Measurements from ENCODE around the gene MCM3.

DNA sequence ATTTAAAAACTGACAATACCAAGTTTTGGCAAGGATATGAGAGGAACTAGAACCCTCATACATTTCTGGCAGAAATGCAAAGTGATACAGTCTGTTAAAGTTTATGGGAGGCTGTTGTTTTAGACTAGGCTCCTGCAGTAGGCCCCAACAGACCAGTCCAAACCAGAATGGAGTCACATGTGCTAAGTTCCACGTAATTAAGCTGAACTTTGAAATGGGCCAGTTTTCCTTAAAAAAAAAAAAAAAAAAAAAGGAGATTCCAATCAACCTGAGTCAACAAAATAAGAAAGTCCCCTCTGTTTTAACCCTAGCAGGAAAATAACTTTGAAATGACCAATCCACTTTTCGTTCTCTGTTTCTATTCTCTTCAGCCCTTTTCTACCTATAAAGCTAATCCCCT is 66.8 kb downstream of the MCM3 start:
- TF ChIP-seq, protein P1, sequence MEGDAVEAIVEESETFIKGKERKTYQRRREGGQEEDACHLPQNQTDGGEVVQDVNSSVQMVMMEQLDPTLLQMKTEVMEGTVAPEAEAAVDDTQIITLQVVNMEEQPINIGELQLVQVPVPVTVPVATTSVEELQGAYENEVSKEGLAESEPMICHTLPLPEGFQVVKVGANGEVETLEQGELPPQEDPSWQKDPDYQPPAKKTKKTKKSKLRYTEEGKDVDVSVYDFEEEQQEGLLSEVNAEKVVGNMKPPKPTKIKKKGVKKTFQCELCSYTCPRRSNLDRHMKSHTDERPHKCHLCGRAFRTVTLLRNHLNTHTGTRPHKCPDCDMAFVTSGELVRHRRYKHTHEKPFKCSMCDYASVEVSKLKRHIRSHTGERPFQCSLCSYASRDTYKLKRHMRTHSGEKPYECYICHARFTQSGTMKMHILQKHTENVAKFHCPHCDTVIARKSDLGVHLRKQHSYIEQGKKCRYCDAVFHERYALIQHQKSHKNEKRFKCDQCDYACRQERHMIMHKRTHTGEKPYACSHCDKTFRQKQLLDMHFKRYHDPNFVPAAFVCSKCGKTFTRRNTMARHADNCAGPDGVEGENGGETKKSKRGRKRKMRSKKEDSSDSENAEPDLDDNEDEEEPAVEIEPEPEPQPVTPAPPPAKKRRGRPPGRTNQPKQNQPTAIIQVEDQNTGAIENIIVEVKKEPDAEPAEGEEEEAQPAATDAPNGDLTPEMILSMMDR (IDR thresholded peaks at IDR 0.05 in 2 of 3, conservative IDR thresholded peaks at IDR 0.05 in 1 of 3; ENCODE audit: borderline replicate concordance in 1 of 3, insufficient read depth in 1 of 3, low read depth in 2 of 3, low read length in 2 of 3) = no peak
- TF ChIP-seq SIN3A (IDR thresholded peaks at IDR 0.05; ENCODE audit: low read depth) = no peak
- TF ChIP-seq, protein P2, sequence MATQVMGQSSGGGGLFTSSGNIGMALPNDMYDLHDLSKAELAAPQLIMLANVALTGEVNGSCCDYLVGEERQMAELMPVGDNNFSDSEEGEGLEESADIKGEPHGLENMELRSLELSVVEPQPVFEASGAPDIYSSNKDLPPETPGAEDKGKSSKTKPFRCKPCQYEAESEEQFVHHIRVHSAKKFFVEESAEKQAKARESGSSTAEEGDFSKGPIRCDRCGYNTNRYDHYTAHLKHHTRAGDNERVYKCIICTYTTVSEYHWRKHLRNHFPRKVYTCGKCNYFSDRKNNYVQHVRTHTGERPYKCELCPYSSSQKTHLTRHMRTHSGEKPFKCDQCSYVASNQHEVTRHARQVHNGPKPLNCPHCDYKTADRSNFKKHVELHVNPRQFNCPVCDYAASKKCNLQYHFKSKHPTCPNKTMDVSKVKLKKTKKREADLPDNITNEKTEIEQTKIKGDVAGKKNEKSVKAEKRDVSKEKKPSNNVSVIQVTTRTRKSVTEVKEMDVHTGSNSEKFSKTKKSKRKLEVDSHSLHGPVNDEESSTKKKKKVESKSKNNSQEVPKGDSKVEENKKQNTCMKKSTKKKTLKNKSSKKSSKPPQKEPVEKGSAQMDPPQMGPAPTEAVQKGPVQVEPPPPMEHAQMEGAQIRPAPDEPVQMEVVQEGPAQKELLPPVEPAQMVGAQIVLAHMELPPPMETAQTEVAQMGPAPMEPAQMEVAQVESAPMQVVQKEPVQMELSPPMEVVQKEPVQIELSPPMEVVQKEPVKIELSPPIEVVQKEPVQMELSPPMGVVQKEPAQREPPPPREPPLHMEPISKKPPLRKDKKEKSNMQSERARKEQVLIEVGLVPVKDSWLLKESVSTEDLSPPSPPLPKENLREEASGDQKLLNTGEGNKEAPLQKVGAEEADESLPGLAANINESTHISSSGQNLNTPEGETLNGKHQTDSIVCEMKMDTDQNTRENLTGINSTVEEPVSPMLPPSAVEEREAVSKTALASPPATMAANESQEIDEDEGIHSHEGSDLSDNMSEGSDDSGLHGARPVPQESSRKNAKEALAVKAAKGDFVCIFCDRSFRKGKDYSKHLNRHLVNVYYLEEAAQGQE (IDR thresholded peaks at IDR 0.05; ENCODE audit: low read depth) = no peak
- no peak for TF ChIP-seq ELF1 (IDR thresholded peaks at IDR 0.05; ENCODE audit: borderline replicate concordance, low read depth)
- no peak for TF ChIP-seq POLR2A (IDR thresholded peaks at IDR 0.05; ENCODE audit: borderline replicate concordance, extremely low read depth, insufficient read depth, insufficient read length)
- TF ChIP-seq RAD21 (IDR thresholded peaks at IDR 0.05; ENCODE audit: low read depth) = no peak
- TF ChIP-seq POLR2AphosphoS5 (IDR thresholded peaks at IDR 0.05; ENCODE audit: low read depth, low read length) = no peak
- no peak for TF ChIP-seq EZH2 (IDR thresholded peaks at IDR 0.05)
- no peak for TF ChIP-seq ZNF274 (IDR thresholded peaks at IDR 0.05; ENCODE audit: low read depth, low read length)
- TF ChIP-seq CEBPB (IDR thresholded peaks at IDR 0.05; ENCODE audit: low read depth) = no peak
- no peak for TF ChIP-seq ZFX (IDR thresholded peaks at IDR 0.05)
- TF ChIP-seq, protein P3, sequence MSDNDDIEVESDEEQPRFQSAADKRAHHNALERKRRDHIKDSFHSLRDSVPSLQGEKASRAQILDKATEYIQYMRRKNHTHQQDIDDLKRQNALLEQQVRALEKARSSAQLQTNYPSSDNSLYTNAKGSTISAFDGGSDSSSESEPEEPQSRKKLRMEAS (IDR thresholded peaks at IDR 0.05) = no peak
- TF ChIP-seq JUND (IDR thresholded peaks at IDR 0.05) = no peak
